IMR-90 (cell line): Measurements from ENCODE around the gene CERS1.

Source experiments
- BHLHE40 ChIP-seq: fragments of 150-350 bp; IDR thresholded peaks from 2 replicates; pipeline ENCODE4 v1.6.1; 2016; ENCODE audit warnings: mild to moderate bottlenecking, low read depth, low read length
- FOS ChIP-seq: fragments of 150-350 bp; IDR thresholded peaks from 2 replicates; pipeline ENCODE4 v1.6.1; 2016; ENCODE audit warnings: low read depth, low read length
- POLR2A ChIP-seq: IDR thresholded peaks from 2 replicates; pipeline ENCODE4 v1.6.1; 2012; ENCODE audit warnings: mild to moderate bottlenecking, low read depth, low read length
- RAD21 ChIP-seq: IDR thresholded peaks from 2 replicates; pipeline ENCODE4 v1.6.1; 2012; ENCODE audit warnings: low read length, improper control_type of control experiment
- RCOR1 ChIP-seq: IDR thresholded peaks from 2 replicates; pipeline ENCODE4 v1.6.1; 2012; ENCODE audit warnings: mild to moderate bottlenecking, low read length, improper control_type of control experiment; ENCODE audit not compliant: insufficient replicate concordance
- RFX5 ChIP-seq: IDR thresholded peaks from 2 replicates; pipeline ENCODE4 v1.8.0; 2012; ENCODE audit warnings: low read depth, mild to moderate bottlenecking, low read length, moderate library complexity
- SMC3 ChIP-seq: fragments of 150-350 bp; IDR thresholded peaks from 2 replicates; pipeline ENCODE4 v1.6.1; 2016; ENCODE audit warnings: low read depth, mild to moderate bottlenecking, antibody characterized with exemption, low read length, moderate library complexity
- TF ChIP-seq, protein P1 (sequence below): conservative IDR thresholded peaks from 2 replicates; pipeline ENCODE4 v1.5.1; 2012; ENCODE audit warnings: mild to moderate bottlenecking, low read depth, low read length, improper control_type of control experiment
- TF ChIP-seq, protein P2 (sequence below): fragments of 150-350 bp; IDR thresholded peaks from 2 replicates; pipeline ENCODE4 v1.6.1; 2016; ENCODE audit warnings: low read depth, mild to moderate bottlenecking, low read length, moderate library complexity, borderline replicate concordance

DNA sequence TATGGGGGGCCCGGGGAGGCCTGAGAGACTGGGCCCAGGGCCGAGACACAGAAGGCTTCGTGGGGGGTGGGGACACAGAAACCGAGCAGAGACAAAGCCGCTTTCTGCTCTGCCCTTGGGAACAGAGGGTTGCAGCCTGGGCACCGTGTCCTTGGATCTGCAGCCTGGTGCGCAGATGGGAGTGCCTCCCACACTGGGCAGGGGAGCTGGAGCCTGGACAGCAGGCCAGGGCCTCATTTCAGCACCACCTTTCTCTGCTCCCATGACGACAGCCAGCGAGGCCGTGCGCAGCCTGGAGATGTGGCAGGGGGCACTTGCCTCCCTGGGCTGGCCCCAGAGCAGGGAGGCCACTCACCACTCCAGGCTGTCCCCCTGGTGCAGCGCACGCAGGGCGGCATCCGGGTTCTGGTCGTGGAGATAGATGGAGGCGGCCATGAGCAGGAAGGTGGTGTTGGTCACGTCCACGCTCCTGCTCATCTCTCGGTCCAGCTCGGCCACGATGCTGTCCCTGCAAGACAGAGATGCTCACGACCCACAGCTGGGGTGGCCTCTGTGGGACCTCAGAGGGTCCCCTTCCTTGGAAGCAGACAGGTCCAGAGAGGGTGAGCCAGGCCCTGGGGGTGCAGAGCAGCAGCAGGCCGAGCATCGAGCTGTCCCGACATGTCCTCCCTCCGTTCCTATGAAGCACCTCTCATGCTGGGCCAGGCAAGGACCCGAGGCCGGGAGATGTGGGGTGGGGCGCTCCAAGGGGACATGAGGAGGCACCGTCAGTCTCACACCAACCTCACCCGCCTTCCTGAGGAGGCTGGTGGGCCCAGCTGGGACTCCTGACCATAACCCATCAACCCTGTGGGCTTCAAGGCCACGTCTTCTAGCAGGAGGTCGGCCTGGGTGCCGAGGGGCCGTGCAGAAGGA, 10.9 kb upstream of the CERS1 start:
- TF ChIP-seq, protein P1, sequence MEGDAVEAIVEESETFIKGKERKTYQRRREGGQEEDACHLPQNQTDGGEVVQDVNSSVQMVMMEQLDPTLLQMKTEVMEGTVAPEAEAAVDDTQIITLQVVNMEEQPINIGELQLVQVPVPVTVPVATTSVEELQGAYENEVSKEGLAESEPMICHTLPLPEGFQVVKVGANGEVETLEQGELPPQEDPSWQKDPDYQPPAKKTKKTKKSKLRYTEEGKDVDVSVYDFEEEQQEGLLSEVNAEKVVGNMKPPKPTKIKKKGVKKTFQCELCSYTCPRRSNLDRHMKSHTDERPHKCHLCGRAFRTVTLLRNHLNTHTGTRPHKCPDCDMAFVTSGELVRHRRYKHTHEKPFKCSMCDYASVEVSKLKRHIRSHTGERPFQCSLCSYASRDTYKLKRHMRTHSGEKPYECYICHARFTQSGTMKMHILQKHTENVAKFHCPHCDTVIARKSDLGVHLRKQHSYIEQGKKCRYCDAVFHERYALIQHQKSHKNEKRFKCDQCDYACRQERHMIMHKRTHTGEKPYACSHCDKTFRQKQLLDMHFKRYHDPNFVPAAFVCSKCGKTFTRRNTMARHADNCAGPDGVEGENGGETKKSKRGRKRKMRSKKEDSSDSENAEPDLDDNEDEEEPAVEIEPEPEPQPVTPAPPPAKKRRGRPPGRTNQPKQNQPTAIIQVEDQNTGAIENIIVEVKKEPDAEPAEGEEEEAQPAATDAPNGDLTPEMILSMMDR, result no peak
- TF ChIP-seq POLR2A (no peak), FOS (no peak), RAD21 (no peak), SMC3 (no peak), RFX5 (no peak), BHLHE40 (no peak), RCOR1 (no peak)
- TF ChIP-seq, protein P2, sequence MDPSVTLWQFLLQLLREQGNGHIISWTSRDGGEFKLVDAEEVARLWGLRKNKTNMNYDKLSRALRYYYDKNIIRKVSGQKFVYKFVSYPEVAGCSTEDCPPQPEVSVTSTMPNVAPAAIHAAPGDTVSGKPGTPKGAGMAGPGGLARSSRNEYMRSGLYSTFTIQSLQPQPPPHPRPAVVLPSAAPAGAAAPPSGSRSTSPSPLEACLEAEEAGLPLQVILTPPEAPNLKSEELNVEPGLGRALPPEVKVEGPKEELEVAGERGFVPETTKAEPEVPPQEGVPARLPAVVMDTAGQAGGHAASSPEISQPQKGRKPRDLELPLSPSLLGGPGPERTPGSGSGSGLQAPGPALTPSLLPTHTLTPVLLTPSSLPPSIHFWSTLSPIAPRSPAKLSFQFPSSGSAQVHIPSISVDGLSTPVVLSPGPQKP, result no peak
